ENCODE measurements around the gene ANKRD33B. TPM values are rescaled to one million over a fixed set of nuclear protein-coding genes. Genes with fewer than 3 reads are reported as not detected.

The ANKRD33B gene
- total and polyA plus RNA-seq, 2 of the 13 experiments (the other 11 are each of a cell fraction or from before 2014, with no cell fraction given), result 0.02 TPM; not detected in 1

DNA sequence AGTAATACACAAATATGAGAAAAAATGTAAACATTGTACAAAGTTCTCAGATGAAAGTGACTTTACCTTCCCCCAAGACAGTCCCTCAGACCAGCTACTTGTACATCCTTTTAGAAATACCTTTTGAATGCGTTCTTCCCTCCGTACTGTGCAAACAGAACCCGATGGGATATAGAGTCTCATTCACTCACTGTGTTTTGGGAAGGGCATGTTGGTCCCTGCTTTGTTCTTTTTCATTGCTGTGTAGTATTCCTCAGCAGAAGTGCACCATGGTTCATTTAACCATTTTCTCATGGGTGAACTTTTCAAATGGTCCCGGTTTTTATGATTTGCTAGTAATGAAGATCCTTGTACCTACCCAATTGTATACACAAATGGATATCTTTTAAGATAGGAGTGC, 94.4 kb downstream of the ANKRD33B start:
- TF ChIP-seq ZFP36L2 (CRISPR knock-in tag; IDR thresholded peaks at IDR 0.05) (no peak), NFE2 (CRISPR knock-in tag; IDR thresholded peaks at IDR 0.05) (no peak), EZH2 (conservative IDR thresholded peaks at IDR 0.05; ENCODE audit: low read depth, low read length) (no peak), ZNF441 (CRISPR knock-in tag; IDR thresholded peaks at IDR 0.05; ENCODE audit: borderline replicate concordance) (no peak), ZNF704 (CRISPR knock-in tag; IDR thresholded peaks at IDR 0.05; ENCODE audit: borderline replicate concordance) (no peak), ZBTB42 (CRISPR knock-in tag; IDR thresholded peaks at IDR 0.05) (no peak), NFKB2 (CRISPR knock-in tag; IDR thresholded peaks at IDR 0.05; ENCODE audit: borderline replicate concordance) (no peak), MTF1 (CRISPR knock-in tag; IDR thresholded peaks at IDR 0.05) (no peak), ZNF33A (CRISPR knock-in tag; IDR thresholded peaks at IDR 0.05; ENCODE audit: borderline replicate concordance) (no peak), ZNF101 (CRISPR knock-in tag; IDR thresholded peaks at IDR 0.05; ENCODE audit: borderline replicate concordance, low read depth) (no peak)
- TF ChIP-seq, protein P1, sequence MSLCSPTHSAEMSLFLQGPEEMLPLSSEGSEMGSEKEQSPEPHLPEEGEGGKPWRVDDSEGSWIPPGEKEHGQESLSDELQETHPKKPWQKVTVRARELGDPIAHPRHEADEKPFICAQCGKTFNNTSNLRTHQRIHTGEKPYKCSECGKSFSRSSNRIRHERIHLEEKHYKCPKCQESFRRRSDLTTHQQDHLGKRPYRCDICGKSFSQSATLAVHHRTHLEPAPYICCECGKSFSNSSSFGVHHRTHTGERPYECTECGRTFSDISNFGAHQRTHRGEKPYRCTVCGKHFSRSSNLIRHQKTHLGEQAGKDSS (CRISPR knock-in tag; IDR thresholded peaks at IDR 0.05; ENCODE audit: borderline replicate concordance, low read depth), result no peak
- TF ChIP-seq, protein P2, sequence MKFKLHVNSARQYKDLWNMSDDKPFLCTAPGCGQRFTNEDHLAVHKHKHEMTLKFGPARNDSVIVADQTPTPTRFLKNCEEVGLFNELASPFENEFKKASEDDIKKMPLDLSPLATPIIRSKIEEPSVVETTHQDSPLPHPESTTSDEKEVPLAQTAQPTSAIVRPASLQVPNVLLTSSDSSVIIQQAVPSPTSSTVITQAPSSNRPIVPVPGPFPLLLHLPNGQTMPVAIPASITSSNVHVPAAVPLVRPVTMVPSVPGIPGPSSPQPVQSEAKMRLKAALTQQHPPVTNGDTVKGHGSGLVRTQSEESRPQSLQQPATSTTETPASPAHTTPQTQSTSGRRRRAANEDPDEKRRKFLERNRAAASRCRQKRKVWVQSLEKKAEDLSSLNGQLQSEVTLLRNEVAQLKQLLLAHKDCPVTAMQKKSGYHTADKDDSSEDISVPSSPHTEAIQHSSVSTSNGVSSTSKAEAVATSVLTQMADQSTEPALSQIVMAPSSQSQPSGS (CRISPR knock-in tag; IDR thresholded peaks at IDR 0.05), result no peak
- Histone ChIP-seq H3K79me2 (ENCODE audit: insufficient read depth, low read length) (no peaks in the 10 kb centered on the region), H3K27ac (ENCODE audit: extremely low read length, insufficient read depth, low read length) (no peak overlapping the region), H3K27me3 (ENCODE audit: control insufficient read depth in 1 of 2, insufficient read depth in 2 of 2, low read length in 2 of 2) (peaks cover 6 to 28% of the 10 kb centered on the region in 2 experiments; a peak in 3 of 5 replicates), H3K4me3 (replicated peaks in 1 of 3; ENCODE audit: insufficient read depth in 1 of 3, low read depth in 2 of 3, low read length in 3 of 3) (no peak overlapping the region), H3K9ac (ENCODE audit: insufficient read depth, low read depth, low read length) (no peak overlapping the region), H4K20me1 (ENCODE audit: insufficient read depth, low read length) (no peaks in the 10 kb centered on the region), H2AFZ (ENCODE audit: low read length) (no peak overlapping the region), H3K4me2 (ENCODE audit: low read depth, low read length) (no peak overlapping the region), H3K36me3 (replicated peaks in 1 of 2; ENCODE audit: control insufficient read depth in 1 of 2, insufficient read depth in 2 of 2, low read length in 2 of 2) (no peaks in the 10 kb centered on the region), H3K4me1 (ENCODE audit: insufficient read depth, low read length) (peaks cover 3% of the 10 kb centered on the region; the same call in 1 of the 2 replicates), H3K9me3 (ENCODE audit: low read length) (no peaks in the 10 kb centered on the region)
- POLR2A ChIA-PET, result no interaction called here
- no peak for ATAC-seq
- intact Hi-C loops (cut with micrococcal nuclease; ENCODE audit: unreplicated experiment) (no loop called here), in situ Hi-C loops (cut with HindIII; ENCODE audit: extremely low pct_ligation_motif_present, low pct_unique_long_range_greater_than_20kb) (no loop called here)
- CTCF ChIA-PET (ENCODE audit: low intra/inter-chr PET ratio, low total read pairs), result no interaction called here
- DNase-seq (ENCODE audit: low spot score), result no peak
- 1% methylated on average over 4 of the region's 4 CpGs for WGBS (ENCODE audit: low lambda C conversion rate)
- no peak for FAIRE-seq
- no TSS peak for BruUV-seq (replicated peaks)
